GM19324 (cell line): Measurements from ENCODE around the gene CLCA1.

Experiments
- ATAC-seq: cut with Tn5 transposase; IDR thresholded peaks from one replicate; pipeline ENCODE4 v1.9.1; 2021; ENCODE audit warnings: mild to moderate bottlenecking, moderate library complexity; ENCODE audit not compliant: unreplicated experiment, low FRiP score

CLCA1 gene

DNA sequence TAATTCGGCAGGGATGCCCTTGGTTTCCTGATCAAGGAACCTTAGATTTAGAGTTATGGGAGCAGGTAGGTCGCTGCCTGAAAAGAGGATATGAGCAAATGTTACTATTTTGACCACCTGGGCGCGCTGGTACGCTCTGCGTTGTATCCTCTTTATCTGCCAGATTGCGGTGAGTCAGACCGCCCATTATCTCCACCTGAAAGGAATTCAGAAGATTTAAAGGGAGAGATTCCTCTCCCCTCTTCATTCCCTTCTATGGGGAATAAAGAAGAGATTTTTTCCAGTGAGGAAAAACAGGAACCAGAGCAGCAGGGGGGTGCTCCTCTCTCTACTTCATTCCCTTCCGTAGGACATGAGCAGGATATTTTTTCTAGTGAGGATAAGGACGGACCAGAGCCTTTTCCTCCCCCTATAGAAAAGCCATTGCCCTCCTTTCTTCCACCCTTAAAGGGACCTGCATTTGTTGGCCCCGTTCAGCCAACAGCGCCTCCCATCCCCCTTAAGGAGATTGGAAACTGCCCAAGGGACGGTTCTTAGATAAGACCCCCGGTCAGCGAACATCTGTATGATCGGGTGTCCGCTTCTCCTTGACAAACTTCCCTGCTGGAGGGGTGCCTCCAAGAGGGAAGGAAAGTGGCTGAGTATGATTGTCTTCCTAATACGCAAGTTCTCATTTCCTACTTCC, 34.1 kb downstream of the CLCA1 start:
- ATAC-seq: no peak

DNA sequence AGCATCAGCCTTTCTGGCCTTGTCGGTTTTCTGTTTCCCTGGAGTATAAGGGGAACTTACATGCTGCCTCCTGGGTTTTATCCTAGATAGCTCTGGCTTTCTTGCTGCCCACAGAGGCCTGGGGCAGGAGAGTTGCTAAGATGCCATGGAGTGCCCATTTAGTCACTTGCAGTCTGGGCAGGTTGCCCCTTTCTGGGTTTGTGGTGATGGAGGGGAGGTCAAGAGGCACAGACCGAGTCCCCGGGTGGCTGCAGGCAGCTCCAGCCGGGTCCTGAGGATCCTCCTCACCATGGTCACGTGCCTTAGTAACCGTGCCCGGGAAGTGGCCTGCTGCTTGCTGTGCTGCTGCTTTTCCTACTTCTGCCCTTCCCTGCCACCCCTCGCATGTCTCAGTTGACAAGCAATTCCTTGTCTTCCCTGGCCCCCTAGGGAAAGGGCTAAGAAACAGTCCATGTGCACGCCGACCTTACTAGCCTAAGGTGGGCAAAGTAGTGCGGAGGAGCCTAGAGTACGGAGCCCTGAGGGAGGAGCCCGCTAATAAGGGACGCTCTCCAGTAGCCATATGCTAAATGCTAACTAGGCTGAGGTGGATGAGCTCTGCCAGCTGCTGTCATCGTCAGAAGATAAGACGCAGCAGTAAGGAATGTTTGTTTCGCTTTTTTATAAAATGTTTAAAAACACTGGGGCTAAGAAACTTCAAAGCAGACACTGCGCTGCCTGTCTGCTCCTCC, 34.8 kb downstream of the CLCA1 start:
- no peak for ATAC-seq

DNA sequence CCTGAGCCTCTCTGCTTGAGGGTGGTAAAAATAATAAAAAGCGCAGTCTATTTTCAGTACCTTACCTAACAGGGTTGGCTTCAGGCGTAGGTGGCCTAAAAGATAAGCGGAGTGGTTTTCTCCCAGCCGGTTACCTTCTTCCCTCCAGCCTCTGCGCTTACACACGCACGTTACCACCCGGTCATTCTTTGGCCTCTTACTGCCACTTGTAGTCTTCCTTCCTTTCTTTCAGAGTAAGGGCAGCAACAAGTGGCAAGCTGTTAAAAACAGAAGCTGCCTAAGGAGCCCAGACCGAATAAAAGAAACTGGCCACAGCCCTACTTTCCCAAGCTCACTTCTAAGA, 35.4 kb downstream of the CLCA1 start:
- no peak for ATAC-seq

DNA sequence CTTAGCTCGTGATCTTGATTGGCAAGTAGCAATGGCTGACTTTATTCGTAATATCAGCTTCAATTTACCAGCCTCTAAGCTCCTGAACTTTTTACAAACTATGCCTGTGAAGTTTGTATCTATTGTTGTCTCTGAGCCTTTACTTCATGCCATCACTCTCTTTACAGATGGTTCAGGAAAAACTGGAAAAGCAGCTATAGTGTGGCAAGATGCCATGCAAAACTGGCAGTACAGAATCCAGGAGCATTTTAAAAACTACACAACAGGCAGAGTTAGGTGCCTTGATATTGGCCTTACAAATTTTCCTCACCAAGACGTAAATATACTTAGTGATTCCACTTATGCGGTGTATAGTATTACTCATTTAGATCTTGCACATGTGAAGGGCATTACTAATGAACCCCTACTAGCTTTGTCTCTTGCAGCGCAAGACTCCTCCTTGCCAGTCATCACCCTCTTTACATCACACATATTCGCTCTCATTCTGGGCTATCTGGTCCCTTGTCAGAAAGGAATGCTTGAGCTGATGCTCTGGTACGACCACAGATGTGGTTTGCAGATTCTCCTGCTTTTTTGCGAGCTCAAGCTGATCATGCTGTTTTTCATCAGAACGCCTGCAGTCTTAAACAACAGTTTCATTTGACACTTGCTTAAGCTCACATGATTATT, 36.3 kb downstream of the CLCA1 start:
- ATAC-seq: no peak

DNA sequence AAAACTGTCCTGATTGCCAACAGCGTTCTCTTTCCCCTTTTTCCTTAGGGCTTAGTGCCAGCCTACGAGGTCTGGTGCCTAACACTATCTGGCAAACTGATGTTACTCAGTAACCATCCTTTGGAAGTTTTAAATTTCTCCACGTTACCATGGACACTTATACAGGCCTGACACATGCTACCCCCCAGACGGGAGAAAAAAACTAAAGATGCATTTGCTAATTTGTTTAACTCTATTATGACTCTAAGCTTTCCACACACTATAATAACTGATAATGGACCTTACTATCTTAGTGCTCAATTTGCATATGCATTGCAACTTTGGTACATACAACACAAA, 36.8 kb downstream of the CLCA1 start:
- no peak for ATAC-seq

DNA sequence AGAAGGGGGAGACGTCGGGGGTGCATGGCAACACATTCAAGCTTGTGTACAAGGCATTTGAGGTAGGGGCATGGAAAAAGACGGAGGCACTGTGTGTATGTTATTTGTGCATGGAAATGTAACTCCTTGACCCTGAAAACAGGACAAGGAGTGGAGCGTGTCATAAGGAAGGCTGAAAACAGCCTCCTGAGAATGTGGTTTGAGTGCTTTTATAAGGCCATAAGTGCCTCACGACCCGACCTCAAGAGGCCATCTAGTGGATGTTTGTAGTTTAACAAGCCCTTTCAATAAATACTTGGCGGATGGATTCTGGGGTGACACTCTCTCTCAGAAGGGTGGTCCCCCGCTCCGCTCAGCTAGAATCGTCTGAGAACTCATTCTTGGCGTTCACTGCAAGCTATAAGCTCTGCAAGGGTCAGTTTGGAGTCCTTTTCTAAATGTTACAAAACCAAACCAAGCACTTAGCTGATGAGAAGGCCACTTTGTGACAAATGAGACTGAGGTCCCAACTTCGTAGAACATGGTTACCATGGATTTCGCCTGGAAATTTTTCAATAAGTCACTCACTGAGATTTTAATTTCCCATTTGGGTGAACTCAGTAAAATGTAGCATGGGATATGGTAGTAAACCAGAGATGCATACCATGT, 39.3 kb downstream of the CLCA1 start:
- ATAC-seq: no peak

DNA sequence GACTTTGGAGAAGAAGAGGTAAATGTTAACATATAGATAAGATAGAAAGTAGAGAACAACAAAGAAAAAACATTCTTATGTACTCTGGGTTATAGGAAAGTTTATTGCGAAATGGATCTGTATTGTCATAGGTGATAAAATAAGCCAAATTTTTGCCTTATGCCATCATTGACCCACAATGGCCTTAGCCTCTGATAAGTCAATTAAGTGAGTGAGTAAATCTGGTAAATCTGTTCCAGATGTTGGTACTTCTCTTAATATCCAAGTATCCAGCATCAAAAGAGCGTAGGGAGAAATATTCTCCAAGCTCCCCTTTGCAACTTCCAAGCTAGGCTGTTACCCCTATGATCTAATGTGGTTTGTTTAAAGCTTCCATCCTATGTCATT, 39.8 kb downstream of the CLCA1 start:
- no peak for ATAC-seq

DNA sequence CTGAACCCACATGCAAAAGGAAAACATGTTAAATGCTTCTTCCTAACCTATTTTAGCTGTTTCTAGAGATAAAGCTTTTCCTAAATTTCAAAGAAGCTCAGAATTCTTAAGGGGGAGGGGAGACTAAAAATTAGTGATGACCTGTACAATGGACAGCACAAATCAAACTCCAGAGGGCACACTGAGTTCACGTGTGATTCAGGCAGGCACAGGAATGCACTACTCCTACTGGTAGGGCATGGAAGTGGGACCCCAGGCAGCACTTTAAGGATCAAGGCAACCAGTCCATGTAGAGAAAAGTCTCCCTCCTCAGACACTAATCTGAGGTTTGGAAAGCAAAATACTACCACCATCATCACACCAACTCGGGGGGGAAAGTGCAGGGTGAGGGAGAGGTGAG, 46.9 kb downstream of the CLCA1 start:
- ATAC-seq: no peak

DNA sequence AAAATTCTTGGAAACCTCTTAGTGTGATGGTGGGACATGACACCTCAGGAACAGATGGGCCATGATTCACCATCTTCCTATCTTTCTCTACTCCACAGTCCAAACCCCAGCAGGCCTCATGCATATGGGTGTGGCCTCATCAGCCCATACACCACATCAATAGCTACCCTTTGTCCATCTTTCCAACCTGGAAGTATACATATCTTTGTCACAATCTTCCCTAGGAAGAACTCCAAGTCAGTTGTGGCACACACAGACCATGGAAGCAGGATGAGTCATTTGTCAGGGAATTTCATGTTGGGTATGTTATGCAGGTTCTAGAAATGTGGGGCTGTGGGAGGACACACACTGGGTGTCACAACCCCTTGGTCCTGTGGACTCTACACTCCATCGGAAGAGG, 47.6 kb downstream of the CLCA1 start:
- ATAC-seq: no peak

DNA sequence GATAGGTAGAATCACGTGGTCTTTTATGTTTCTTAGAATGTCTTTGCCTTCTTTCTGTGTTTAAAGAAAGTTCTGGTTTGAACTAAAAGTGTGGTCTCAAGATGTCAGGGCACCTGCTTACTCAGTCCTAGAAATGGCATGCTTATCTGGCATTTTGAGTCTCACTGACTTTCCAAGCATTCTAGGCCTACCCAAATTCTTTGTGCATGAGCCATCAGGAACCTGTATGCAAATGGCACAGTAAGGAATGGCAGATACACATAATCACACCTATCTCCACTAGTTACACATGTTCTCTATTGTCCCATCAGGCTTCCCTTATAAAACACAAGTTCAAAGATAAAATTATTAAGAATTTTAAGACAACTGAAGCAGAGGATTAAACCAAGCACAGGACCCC, 48.6 kb downstream of the CLCA1 start:
- no peak for ATAC-seq

DNA sequence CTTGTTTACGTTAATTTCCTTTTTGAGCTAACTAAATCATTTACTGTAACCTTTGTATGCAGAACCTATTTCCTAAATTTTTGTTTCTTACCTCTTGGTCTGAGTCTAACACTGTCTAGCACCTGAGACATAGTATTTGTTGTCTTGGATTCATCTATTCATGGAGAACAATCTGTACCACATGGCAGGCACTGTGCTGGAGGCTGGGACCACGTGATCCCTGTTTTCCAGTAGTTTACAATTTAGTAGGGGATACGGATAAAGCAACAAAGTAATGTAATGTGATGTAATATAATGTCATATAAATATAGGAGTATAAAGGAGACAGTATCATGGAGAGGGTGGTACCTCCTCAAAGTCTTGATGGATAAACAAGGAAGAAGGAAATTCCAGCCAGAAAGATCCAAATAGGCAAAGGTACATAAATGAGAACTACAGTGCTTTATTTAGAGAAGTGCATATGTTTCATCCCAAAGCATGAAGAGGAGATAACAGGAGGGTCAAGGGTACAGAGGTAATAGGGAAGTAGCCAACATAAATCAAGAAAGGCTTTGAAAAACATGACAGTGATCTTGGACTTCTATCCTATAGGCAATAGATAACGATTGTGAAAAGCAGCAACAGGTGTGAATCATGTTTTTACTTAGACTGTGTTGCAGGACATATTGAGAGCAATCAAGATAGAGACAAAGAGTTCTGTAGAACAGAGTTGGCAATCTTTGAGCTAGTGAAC, 52.2 kb downstream of the CLCA1 start:
- ATAC-seq: no peak

DNA sequence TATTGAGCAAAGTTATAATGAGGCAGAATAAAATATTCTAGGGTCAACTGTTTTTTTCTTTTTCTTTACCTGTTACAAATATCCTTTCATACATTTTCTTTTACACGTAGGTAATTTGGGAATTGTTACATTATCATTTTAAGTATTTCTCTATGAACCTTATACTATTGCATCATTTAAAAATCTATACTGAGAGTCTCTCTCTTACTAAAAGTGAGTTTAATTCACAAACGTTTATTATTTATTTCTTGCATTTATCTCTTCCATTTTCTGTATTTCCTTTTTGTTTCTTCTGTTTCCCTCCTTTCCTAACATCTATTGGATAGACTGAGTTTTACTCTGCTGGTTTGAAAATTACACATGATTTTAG, 52.8 kb downstream of the CLCA1 start:
- ATAC-seq: no peak

DNA sequence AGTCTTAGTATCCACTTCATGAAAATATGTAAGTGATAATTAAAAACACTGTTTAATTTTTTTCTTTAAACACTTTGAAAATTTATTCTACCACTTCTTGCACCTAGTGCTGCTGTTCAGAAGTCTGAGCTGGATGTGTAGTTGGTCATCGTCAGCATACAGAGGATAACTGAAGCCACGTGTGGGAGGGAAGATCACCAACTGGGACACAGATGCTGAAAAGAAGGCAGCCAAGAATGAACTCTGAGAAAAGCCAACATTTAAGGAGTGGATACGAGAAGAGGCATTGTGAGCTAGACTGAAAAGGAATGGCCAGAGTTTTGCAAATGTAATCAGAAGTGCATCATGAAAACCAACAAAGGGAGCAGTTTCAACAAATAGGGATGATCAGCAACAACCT, 53.5 kb downstream of the CLCA1 start:
- ATAC-seq: no peak

DNA sequence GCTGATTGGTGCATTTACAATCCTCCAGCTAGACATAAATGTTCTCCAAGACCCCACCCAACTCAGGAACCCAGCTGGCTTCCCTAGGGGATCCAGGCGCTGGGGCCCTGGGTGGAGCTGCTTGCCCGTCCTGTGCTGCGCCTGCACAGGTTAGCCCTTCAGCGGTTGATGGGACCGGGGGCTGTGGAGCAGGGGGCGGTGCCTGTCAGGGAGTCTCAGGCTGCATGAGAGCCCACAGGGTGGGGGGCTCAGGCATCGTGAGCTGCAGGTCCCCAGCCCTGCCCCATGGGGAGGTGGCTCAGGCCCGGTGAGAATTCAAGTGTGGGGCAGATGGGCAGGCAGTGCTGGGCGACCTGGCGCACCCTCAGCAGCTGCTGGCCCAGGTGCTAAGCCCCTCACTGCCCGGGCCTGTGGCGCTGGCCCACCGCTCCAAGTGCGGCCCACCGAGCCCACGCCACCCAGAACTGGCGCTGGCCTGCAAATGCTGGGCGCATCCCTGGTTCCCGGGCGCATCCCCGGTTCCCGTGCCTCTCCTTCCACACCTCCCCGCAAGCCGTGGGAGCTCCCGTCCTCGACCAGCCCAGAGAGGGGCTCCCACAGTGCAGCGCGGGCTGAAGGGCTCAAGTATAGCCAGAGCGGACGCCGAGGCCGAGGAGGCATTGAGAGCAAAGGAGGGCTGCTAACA, 55.1 kb downstream of the CLCA1 start:
- no peak for ATAC-seq

DNA sequence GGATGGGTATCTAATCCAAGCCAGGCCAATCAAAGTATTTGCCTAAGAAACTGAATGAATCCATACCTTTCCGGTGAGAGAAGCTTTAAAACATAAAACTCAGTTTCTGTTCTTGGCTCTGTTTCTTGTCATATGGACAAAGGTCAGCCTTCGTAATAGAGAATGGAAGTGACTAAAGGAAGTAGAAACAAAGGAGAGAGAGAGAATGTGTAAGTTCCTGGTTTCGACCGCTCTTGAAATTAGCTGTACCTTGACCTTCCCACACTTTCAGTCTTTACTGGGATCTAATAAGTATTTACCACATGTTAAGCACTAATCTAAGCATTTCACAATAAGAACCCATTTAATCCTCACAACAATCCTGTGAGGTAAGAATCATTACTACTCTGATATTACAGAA, 58.6 kb downstream of the CLCA1 start:
- no peak for ATAC-seq

DNA sequence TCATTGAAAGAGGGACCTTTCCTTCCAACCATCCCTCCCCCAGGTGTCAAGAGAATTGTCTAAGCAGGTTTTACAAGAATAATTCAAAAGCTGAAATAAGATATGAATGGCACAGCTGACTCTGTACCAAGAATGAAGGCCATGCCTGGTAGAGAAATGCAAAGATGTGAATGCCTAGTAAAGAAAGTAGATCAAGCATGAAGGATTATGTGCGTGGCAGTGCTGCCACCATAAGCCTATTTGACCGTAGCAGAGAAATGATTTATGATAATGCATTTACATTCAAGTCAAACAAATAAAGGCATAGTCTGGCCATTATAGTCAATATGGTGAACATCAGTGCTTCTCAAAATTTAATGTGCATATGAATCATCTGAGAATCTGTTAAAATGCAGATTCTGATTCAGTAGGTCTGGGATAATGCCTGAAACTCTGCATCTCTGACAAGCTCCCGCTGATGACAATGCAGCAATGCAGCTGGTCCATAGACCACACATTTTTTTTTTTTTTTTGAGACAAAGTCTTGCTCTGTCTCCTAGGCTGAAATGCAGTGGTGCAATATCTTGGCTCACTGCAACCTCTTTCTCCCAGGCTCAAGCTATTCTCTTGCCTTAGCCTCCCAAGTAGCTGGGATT, 61.6 kb downstream of the CLCA1 start:
- ATAC-seq: no peak

DNA sequence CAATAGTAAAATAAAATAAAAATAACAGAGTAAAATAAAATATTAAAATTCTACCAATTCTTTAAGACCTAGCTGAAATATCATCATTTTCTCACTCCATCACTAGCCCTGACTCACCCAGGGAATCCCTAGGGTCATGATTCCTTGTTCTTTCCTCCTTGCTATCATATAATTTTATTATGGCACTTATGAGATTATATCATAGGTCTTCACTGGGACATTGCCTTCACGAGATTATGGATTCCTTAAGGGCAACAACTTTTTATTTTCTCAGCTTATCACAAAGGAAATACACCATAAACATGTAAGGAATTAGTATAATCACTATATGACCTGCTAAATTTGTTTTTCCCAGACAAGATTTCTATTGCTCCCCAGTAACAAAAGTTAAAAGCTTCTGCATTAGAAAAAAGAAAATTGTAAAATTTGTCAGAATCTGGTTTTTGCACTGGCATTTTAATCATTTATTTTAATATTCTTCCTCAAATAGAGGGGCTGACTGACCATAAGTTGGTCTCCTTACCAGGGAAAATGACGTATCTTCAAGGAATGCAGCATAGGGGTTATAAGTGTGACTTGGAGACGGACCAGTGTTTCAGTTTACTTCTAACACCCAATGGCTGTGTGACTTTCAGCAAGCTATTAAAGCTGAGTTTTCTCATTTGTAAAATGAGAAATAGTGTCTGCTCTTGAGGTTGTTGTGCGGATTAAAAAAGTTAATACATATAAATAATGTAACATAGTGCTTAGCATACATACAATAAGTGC, 69.4 kb downstream of the CLCA1 start:
- no peak for ATAC-seq

DNA sequence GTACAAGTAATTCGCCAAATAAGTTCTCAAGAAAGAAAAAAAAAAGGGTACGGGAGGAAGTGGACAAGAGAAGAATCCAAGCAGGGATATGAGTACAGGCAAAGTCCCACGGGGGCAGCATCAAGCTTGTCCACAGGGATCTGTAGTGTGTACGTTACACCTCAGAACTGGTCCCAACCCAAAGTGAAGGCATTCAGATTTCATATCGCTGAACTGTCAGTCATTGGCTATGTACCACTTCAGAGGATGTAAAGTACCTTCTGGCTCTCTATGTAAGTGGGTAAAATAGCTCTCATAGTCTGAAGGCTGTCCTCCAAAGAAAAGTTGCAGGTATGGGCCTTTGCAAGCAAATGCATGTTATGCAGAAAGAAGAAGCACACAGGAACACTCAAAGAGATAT, 70.0 kb downstream of the CLCA1 start:
- ATAC-seq: no peak

DNA sequence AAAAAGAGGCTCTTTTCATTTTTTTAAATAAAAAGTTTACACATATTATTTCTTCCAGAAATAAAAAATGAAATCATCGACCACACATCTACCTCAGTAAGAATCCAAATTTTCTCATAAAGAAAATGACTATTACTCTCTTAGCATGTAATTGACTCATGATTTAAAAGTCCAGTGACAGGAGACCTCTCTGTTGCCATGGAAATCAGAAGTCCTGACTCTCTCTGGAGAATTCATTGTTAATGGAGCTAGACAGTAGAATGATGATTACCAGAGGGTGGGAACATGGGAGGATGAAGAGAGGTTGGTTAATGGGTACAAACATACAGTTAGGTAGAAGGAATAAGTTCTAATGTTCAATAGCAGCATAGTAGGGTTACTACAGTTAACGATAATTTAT, 73.1 kb downstream of the CLCA1 start:
- ATAC-seq: no peak
